ENCODE measurements around the gene TEX29. TPM values are rescaled to one million over a fixed set of nuclear protein-coding genes. Genes with fewer than 3 reads are reported as not detected.

Gene TEX29
- total RNA-seq, 1 donor from 2014 or later: not detected

GRCh38 chr13:111359930-111360329 lies 39.5 kb downstream of the TEX29 start:
- ATAC-seq: no peak
- intact Hi-C loops (cut with DNase I): no loop called here

GRCh38 chr13:111360452-111360851 lies 40.0 kb downstream of the TEX29 start:
- no peak for DNase-seq (ENCODE audit: missing footprints)
- intact Hi-C loops (cut with DNase I): no loop called here
- no peak for ATAC-seq

More at GRCh38 chr13:111359930-111360329, 39.5 kb downstream of the TEX29 start:
- DNase-seq (ENCODE audit: missing footprints): no peak

GRCh38 chr13:111361046-111361872 lies 40.8 kb downstream of the TEX29 start:
- intact Hi-C loops (cut with DNase I): no loop called here
- DNase-seq (ENCODE audit: missing footprints) (no peak), ATAC-seq (no peak)

GRCh38 chr13:111361873-111362648 lies 41.6 kb downstream of the TEX29 start:
- ATAC-seq (no peak), DNase-seq (ENCODE audit: missing footprints) (no peak)
- intact Hi-C loops (cut with DNase I): no loop called here

GRCh38 chr13:111363121-111363520 lies 42.7 kb downstream of the TEX29 start:
- DNase-seq (ENCODE audit: missing footprints) (no peak), ATAC-seq (no peak)
- intact Hi-C loops (cut with DNase I): no loop called here

- DNase-seq (ENCODE audit: missing footprints) (no peak), ATAC-seq (no peak)
- intact Hi-C loops (cut with DNase I): no loop called here
These were observed 43.1 kb downstream of the TEX29 start for GRCh38 chr13:111363591-111363990.

GRCh38 chr13:111365149-111366005 lies 44.9 kb downstream of the TEX29 start:
- no peak for ATAC-seq
- no peak for DNase-seq (ENCODE audit: missing footprints)
- intact Hi-C loops (cut with DNase I): no loop called here

GRCh38 chr13:111367340-111367739 lies 46.9 kb downstream of the TEX29 start:
- intact Hi-C loops (cut with DNase I): no loop called here
- no peak for ATAC-seq
- DNase-seq (ENCODE audit: missing footprints): no peak

- intact Hi-C loops (cut with DNase I): no loop called here
- DNase-seq (ENCODE audit: missing footprints) (no peak), ATAC-seq (no peak)
These were observed 47.6 kb downstream of the TEX29 start for GRCh38 chr13:111368091-111368490.

DNA sequence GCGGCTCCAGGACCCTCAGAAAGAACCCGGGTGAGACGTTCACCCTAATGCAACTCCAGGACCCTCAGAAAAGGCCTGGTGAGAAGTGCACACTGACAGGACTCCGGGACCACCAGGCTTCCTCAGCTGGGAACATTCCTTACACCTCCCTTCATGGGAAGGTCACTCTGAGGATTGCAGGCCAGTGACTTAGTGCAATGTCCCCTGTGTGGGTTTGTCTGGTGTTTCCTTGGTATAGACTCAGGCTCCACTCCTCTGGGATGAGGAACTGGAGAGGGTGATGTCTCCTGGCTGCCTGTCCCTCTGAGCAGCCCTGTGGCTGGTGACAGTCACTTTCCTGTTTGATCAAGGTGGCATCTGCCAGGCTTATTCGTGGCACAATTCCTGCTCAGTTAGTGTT lies 49.7 kb downstream of the TEX29 start:
- ATAC-seq: no peak
- intact Hi-C loops (cut with DNase I): no loop called here
- DNase-seq (ENCODE audit: missing footprints): no peak

DNA sequence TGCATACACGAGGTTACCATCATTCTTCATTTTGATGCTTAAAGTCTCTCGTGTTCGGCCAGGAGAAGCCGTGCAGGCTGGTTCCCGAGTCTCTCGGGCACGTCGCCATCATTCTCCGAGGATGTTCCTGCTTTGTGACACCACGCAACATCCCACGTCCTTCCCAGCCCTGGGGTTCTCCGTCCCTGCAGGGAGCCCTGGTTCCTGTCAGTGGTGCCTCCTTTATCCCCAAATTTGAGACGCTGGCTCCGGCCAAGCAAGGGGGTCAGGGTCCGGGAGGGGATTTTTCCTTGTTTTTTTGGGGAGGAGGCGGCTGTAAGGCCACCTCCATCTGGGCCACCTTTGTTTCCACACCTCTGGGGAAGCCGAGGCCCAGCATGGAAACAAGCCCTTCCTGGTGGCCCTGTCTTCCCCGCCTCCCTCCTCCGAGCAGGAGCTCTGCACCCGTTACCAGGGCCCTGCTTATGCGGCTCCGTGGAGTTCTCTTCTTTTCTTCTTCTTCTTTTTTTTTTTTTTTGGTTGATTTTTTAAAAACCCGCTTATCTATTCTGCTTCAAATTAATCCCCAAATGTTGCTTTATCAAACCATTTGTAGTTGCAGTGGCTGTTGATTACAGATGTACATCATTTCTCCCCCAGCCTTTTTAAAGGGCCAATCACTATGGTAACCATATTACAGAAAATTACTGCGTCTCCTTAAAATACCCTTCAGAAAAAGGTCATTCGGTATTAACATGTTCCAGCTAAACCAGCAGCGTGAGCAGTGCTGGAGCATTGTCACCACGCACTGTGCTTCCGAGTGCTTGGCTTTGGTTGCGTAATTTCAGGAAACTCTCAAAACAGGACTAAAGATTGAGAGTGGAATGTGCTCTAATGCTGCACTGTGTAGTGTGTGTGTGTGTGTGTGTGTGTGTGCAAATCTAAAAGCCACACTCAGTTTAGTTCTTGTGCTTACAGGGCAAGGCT lies 50.4 kb downstream of the TEX29 start:
- DNase-seq (ENCODE audit: missing footprints): no peak
- intact Hi-C loops (cut with DNase I): no loop called here
- no peak for ATAC-seq

DNA sequence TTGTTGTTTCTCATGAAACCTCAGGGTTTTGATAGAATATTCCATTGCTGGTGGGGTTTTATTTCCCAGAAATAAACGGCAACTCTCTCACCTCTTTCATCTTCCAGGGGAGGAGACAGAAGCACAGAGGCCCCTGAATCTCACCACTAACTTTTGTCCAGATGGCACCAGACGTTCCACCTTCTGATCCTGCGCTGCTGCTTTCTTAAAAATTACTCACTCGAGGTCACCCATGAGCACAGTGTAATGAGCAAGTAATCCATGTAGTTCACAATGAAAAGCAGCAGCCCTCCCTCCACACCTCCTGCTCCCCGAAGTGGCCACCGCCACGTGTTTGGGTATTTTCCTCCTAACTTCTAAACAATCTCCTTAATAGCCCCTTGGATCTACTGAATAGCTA lies 51.3 kb downstream of the TEX29 start:
- intact Hi-C loops (cut with DNase I): no loop called here
- no peak for ATAC-seq
- no peak for DNase-seq (ENCODE audit: missing footprints)

GRCh38 chr13:111372651-111373425 lies 52.4 kb downstream of the TEX29 start:
- no peak for DNase-seq (ENCODE audit: missing footprints)
- no peak for ATAC-seq
- intact Hi-C loops (cut with DNase I): no loop called here

- intact Hi-C loops (cut with DNase I): no loop called here
- ATAC-seq: no peak
These were observed 53.0 kb downstream of the TEX29 start for GRCh38 chr13:111373486-111373885.

GRCh38 chr13:111380431-111380830 lies 60.0 kb downstream of the TEX29 start:
- intact Hi-C loops (cut with DNase I): no loop called here
- no peak for ATAC-seq
- DNase-seq (ENCODE audit: missing footprints): no peak

More at GRCh38 chr13:111373486-111373885, 53.0 kb downstream of the TEX29 start:
- no peak for DNase-seq (ENCODE audit: missing footprints)

GRCh38 chr13:111382411-111382810 lies 62.0 kb downstream of the TEX29 start:
- ATAC-seq (no peak), DNase-seq (ENCODE audit: missing footprints) (no peak)
- intact Hi-C loops (cut with DNase I): no loop called here

DNA sequence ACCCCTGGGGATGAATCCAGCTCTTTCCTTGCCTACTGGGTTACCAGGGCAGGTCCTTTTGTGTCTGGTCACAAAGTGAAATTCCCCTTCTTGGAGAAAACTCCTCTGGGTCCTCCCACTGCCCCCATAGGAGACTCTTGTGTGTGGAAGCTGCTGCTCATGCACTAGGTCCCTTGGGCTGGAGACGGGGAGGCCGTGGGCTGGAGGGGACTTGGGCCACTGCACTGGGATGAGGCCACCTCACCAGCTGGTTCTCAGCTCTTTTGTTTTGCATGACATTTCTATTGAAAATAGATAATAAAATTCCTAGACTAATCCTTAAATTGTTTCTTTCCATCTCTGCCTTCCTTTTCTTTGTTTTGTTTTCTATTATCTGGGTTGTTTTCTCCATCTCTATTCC lies 62.4 kb downstream of the TEX29 start:
- DNase-seq (ENCODE audit: missing footprints) (no peak), ATAC-seq (no peak)
- intact Hi-C loops (cut with DNase I): no loop called here

All from Right ventricle myocardium inferior (tissue), 1 donor.